Activated effector memory CD4-positive, alpha-beta T cell treated with Interleukin-2 at 50 U/mL for 16 hours (primary cell): ENCODE measurements around the gene STT3A.
"Not testable (repeated sequence)": the region's sequence is repeated elsewhere in the genome, so short reads cannot be mapped to it uniquely, and the experiment has no call there.

Source experiments
- DNase-seq: peaks from one replicate; pipeline ENCODE4 v3.0.0-alpha.2; 2020

STT3A gene

GRCh38 chr11:125592305-125593113, at the start of gene STT3A:
STT3A (plus strand) TSS chr11:125592852; CDS start chr11:125595916, 3,064 bp downstream.
- DNase-seq = peak; percentile 95

DNA sequence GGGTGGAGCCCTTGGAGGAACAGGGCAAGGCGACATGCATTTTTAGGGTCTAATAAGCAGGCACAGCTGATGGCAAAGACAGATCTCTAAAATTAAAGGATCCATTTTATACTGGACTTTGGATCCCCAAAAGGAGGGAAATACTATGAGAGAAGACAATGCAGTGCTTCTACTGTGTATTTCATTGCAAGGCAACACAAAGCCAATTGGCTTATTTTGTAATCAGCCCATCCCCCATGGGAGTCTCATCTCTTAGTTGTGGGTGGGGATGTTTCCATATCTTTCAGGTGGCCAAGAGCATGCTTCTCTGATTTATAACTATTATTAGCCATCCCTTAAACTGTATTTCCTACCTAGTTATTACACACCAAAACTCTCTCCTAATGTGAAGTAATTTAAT, 41.9 kb upstream of the STT3A start:
- DNase-seq = no peak

- no peak for DNase-seq
Measured at GRCh38 chr11:125551835-125552342, 40.8 kb upstream of the STT3A start.

GRCh38 chr11:125552927-125553326, 39.7 kb upstream of the STT3A start:
- DNase-seq = no peak

DNA sequence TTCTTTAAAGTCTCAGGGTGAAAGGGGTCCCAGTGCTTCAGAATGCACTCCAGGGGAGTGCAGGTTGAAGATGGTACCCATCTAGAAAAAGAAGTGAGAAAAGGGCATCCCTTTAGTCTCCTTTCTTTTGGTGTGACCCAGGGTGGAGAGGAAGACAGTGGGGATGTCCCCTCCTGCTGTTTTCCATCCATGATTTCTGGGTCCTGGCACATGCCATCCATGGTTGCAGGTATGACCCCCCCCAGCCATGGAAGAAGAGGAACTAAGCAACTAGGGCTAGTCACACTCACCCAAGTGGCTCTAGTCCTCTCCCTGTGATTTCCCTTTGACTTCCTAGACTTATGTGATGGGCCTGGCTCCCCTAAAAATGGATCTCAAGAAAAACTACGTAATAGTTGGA, 39.3 kb upstream of the STT3A start:
- DNase-seq = no peak

GRCh38 chr11:125554038-125554437, 38.6 kb upstream of the STT3A start:
- DNase-seq = no peak

DNA sequence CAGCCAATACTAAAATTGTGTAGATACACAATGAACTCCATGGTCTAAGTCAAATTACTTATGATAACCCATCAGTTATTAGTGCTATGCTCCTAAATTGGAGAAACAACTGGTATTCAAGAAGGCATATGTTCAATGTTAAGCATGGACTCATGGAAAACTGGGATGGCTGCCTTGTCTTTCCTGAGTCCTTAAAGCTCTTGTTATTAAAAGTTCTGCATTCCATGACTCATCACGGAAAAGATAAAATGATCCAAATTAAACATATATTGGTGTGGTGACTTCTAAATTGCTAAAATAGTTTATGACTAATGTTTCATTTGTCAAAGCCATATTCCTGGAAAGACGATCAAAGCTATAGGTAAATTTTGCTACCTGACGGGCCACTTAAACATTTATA, 32.8 kb upstream of the STT3A start:
- DNase-seq = no peak

DNA sequence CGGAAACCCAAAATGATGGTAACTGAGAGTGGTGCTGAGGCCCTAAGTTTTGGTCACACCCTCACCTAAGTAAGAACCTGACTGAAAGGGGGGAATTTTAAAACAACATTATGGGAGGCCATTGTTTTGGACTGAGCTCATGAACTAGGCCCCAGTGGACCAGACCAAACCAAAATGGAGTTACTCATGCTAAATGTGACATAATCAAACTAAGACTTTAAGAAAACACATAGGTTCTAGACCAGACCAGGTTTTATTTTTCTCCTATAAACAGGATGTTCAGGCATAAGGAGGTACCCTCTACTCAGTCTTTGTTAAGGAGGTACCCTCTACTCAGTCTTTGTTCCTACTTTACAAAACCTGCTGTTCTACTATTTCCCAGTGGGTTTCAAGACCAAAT, 30.7 kb upstream of the STT3A start:
- DNase-seq = no peak

DNA sequence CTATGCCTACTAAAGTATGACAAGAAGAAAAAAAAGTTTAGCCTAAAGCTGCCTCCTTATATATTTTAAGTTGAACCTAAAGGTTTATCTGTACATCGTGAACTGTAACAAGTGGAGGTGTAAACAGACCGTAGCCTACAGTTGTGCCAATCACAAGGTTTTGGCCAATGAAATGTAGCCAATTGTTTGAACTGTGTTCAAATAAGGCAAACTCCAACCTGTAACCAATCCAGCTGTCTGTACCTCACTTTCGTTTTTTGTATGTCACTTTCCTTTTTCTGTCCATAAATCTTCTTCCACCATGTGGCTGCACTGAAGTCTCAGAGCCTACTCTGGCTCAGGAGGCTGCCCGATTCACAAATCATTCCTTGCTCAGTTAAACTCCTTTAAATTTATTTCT, 30.2 kb upstream of the STT3A start:
- no peak for DNase-seq

DNA sequence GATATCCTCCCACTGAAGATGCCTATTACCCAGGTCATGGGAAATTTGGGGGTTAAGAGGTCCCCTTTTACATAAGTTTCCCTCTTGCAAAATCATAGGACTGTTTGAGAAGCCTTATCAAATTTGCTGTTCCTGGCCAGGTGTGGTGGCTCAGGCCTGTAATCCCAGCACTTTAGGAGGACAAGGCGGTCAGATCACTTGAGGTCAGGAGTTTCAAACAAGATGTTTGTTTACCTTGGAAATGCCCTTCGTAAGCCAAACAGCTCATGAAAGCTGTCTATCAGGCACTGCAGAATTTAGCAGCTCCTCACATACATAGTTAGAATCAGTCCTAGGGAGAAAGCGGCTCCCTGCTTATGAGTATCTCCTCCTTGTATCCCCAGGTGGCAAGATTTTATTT, 28.3 kb upstream of the STT3A start:
- DNase-seq = no peak

DNA sequence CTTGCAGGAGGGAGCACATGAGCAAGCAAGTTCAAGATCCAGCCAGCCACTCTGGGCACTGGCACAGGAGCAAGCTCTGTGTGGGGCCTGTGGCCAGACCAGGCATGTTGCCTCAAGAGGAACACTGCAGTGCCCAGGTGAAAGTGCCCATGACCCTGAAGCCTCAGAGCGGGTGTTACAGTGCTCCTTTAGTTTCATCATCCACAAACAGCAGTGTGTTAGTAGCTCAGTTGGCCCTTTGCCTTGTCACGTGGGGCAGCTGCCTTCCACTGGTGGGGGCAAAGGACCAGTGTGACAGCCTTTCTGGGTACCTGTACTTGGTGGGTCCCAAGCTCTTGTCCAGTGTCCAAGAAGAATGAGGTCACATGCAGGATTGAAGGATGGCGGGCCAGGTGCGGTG, 26.4 kb upstream of the STT3A start:
- DNase-seq = no peak

GRCh38 chr11:125568970-125569914, 23.4 kb upstream of the STT3A start, which contains the start of gene EI24:
EI24 (plus strand) TSS chr11:125569477; CDS start chr11:125572528, 3,051 bp downstream.
- peak; percentile 83 for DNase-seq

- no peak for DNase-seq
Measured at GRCh38 chr11:125569915-125570621, 22.6 kb upstream of the STT3A start.

DNA sequence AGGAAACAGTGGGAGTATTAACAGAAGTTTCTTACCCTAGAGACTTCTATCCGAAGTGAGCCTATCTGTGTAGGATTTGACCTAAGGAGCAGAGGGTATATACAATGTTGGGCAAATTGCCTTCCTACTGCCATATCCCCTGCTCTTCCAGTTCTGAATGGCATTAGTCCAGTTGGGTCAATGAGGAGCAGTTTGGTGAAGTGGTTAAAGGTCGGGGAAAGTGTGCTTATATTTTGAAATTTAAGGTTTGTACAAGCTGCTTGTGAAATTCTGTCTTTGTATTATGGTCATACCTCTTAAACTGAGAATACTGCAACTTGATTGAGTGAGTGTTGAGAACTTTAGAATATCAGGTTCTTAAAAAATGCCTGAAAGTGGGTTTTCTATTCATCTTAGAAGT, 21.7 kb upstream of the STT3A start:
- no peak for DNase-seq

DNA sequence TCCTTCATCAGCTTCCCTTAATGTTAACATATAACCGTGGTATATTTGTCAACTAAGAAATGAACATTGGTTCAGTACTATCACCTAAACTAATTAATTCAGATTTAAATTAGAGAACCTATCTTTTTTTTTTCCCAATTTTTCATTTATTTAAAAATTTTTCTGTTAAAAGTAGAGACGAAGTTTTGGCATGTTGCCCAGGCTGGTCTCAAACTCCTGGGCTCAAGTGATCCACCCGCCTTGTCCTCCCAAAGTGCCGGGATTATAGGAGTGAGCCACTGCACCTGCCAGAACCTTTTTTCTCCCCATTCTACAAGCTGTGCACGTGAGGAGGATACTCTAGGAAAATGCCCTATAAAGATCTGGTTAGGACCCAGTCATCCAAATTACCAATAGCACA, 19.7 kb upstream of the STT3A start:
- DNase-seq = no peak

DNA sequence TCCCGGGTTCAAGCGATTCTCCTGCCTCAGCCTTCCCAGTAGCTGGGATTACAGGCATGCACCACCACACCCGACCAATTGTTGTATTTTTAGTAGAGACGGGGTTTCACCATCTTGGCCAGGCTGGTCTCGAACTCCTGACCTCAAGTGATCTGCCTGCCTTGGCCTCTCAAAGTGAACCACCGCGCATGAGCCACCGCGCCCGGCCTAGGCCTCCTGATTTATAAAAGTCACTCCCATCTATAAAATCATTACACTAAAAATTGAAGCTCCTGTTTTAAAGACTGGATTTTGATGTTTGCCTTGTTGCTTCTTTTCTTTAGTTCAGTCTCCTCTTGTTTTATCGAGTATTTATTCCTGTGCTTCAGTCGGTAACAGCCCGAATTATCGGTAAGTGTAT, 15.5 kb upstream of the STT3A start:
- DNase-seq = not testable (repeated sequence)

- DNase-seq = no peak
Measured at GRCh38 chr11:125578783-125579182, 13.9 kb upstream of the STT3A start.

DNA sequence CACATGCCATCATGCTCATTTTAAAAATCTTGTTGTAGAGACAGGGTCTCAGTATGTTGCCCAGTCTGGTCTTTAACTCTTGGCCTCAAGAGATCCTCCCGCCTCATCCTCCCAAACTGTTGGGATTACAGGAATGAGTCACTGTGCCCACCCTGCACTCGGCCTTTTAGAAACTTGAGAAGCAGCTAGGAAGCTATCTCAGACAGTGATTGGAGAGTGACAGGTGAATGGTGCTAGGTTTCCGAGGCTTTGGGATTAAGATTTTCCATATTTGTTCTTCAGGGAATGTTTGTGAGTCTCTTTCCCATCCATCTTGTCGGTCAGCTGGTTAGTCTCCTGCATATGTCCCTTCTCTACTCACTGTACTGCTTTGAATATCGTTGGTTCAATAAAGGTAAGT, 12.8 kb upstream of the STT3A start:
- DNase-seq = no peak

GRCh38 chr11:125583496-125583895, 9.2 kb upstream of the STT3A start:
- no peak for DNase-seq

DNA sequence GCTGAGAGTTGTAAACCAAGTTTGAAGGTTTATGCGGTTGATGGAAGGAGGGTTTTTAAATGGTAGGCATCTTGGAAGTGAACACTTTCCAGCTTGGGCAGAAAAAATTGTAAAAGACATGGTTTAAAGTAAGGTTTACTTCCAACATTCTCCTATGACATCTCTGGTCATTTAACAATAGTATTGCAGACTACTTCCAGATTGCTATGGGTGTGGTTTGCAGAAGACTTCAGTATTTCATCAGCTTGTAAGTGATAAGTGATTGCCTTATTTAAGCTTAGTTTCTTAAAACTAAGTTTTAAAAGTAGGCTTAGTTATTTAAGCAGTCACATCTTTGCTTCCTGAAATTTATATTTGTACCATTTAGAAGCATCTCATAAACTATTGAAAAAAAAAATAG, 7.2 kb upstream of the STT3A start:
- DNase-seq = no peak

- no peak for DNase-seq
Measured at GRCh38 chr11:125586623-125587022, 6.0 kb upstream of the STT3A start.

GRCh38 chr11:125587480-125587879, 5.2 kb upstream of the STT3A start:
- no peak for DNase-seq

GRCh38 chr11:125588505-125588904, 4.1 kb upstream of the STT3A start:
- DNase-seq = no peak
